Hepatocyte (in vitro differentiated cells): Measurements from ENCODE around the gene QPRT. TPM values are rescaled to one million over a fixed set of nuclear protein-coding genes. Genes with fewer than 3 reads are reported as not detected.

ENCODE experiments used
- DNase-seq: peaks from one replicate; pipeline ENCODE4 v3.0.0-alpha.2; 2016; ENCODE audit warnings: low spot score
- H2AFZ ChIP-seq: fragments of 200-600 bp; sonication (generic); 2 replicates; pipeline ENCODE4 v1.6.0; 2016; ENCODE audit warnings: antibody characterized with exemption, mild to moderate bottlenecking
- H3K27ac ChIP-seq: fragments of 200-600 bp; sonication (generic); 2 replicates; pipeline ENCODE4 v1.5.1; 2016; ENCODE audit warnings: mild to moderate bottlenecking
- H3K27me3 ChIP-seq: fragments of 200-600 bp; sonication (generic); 2 replicates; pipeline ENCODE4 v1.6.1; 2016
- H3K36me3 ChIP-seq: fragments of 200-600 bp; sonication (generic); replicated peaks from 2 replicates; pipeline ENCODE4 v1.5.1; 2016; ENCODE audit warnings: low read depth; ENCODE audit not compliant: insufficient read depth
- H3K4me1 ChIP-seq: fragments of 200-600 bp; sonication (generic); 2 replicates; pipeline ENCODE4 v1.5.1; 2016; ENCODE audit warnings: mild to moderate bottlenecking, moderate library complexity; ENCODE audit not compliant: insufficient read depth
- H3K4me2 ChIP-seq: fragments of 200-600 bp; sonication (generic); 2 replicates; pipeline ENCODE4 v1.6.0; 2016
- H3K4me3 ChIP-seq: fragments of 200-600 bp; sonication (generic); 2 replicates; pipeline ENCODE4 v1.5.1; 2016; ENCODE audit warnings: mild to moderate bottlenecking
- H3K79me2 ChIP-seq: fragments of 200-600 bp; sonication (generic); 2 replicates; pipeline ENCODE4 v1.6.0; 2017; ENCODE audit warnings: mild to moderate bottlenecking
- H3K9me2 ChIP-seq: fragments of 200-600 bp; sonication (generic); replicated peaks from 2 replicates; pipeline ENCODE4 v1.6.0; 2017; ENCODE audit warnings: mild to moderate bottlenecking; ENCODE audit not compliant: insufficient read depth
- H3K9me3 ChIP-seq: fragments of 200-600 bp; sonication (generic); 2 replicates; pipeline ENCODE4 v1.5.1; 2016; ENCODE audit warnings: low read depth, mild to moderate bottlenecking
- H4K20me1 ChIP-seq: fragments of 200-600 bp; sonication (generic); 2 replicates; pipeline ENCODE4 v1.6.0; 2016; ENCODE audit warnings: mild to moderate bottlenecking; ENCODE audit not compliant: insufficient read depth, poor library complexity, severe bottlenecking
- CTCF ChIP-seq: fragments of 200-600 bp; sonication (generic); IDR thresholded peaks from 2 replicates; pipeline ENCODE4 v1.5.1; 2016; ENCODE audit warnings: antibody characterized with exemption, mild to moderate bottlenecking; ENCODE audit not compliant: poor library complexity
- EZH2 ChIP-seq: fragments of 200-600 bp; sonication (generic); IDR thresholded peaks from 2 replicates; pipeline ENCODE4 v1.6.1; 2016; ENCODE audit warnings: antibody characterized with exemption, mild to moderate bottlenecking, borderline replicate concordance
- EZH2phosphoT487 ChIP-seq: fragments of 200-600 bp; sonication (generic); IDR thresholded peaks from one replicate; pipeline ENCODE4 v1.6.1; 2018; ENCODE audit warnings: antibody characterized with exemption, mild to moderate bottlenecking, low read depth, moderate library complexity; ENCODE audit not compliant: unreplicated experiment, severe bottlenecking
- WGBS: methylation state at CpG from one replicate; pipeline ENCODE4 v1.1.6; 2016; ENCODE audit warnings: low lambda C conversion rate; ENCODE audit errors: missing lambda C conversion rate; 5-methylcytosine and 5-hydroxymethylcytosine counted together
- polyA plus RNA-seq: library from polyadenylated mRNA; unstranded; fragments of >200 nt; fragmentation: Nextera tagmentation; extraction: Ambion mirVana; gene quantifications from 2 replicates; pipeline ENCODE4 v1.2.1, GENCODE V29; 2016
- total RNA-seq: library from RNA; depleted of rRNA; stranded (reverse); fragments of >200 nt; gene quantifications from 2 replicates; pipeline ENCODE4 v1.2.3, GENCODE V29; 2014

Gene QPRT
- total and polyA plus RNA-seq, 2 experiments from 2014 or later, result 217 to 340 TPM

- Histone ChIP-seq H3K27me3 (no peaks in the 10 kb centered on the region), H3K27ac (no peak overlapping the region), H3K9me3 (no peaks in the 10 kb centered on the region), H4K20me1 (no peaks in the 10 kb centered on the region), H3K4me2 (no peak overlapping the region), H3K4me1 (peaks cover 7% of the 10 kb centered on the region), H2AFZ (no peak overlapping the region), H3K79me2 (peaks cover 8% of the 10 kb centered on the region), H3K4me3 (no peak overlapping the region), H3K36me3 (no peaks in the 10 kb centered on the region), H3K9me2 (no peaks in the 10 kb centered on the region)
- WGBS, result 53% methylated on average over 3 of the region's 3 CpGs
- TF ChIP-seq CTCF (no peak), EZH2 (no peak), EZH2phosphoT487 (no peak)
- no peak for DNase-seq
Measured at GRCh38 chr16:29675811-29676643, 3.0 kb upstream of the QPRT start.

GRCh38 chr16:29676989-29677785 is 1.8 kb upstream of the QPRT start:
- TF ChIP-seq EZH2, result no peak
- no peak for TF ChIP-seq EZH2phosphoT487
- TF ChIP-seq CTCF, result no peak
- H3K4me3 ChIP-seq, result no peak overlapping the region
- no peaks in the 10 kb centered on the region for H3K27me3 ChIP-seq
- H3K79me2 ChIP-seq, result peaks cover 20% of the 10 kb centered on the region
- H3K9me3 ChIP-seq, result no peaks in the 10 kb centered on the region
- 97% methylated on average over 21 of the region's 23 CpGs for WGBS
- H2AFZ ChIP-seq, result no peak overlapping the region
- H3K27ac ChIP-seq, result no peak overlapping the region
- H3K36me3 ChIP-seq, result no peaks in the 10 kb centered on the region
- DNase-seq, result no peak
- peaks cover 8% of the 10 kb centered on the region for H3K4me1 ChIP-seq
- H4K20me1 ChIP-seq, result peaks cover 8% of the 10 kb centered on the region
- no peaks in the 10 kb centered on the region for H3K9me2 ChIP-seq
- no peak overlapping the region for H3K4me2 ChIP-seq

- Histone ChIP-seq H3K9me3 (no peaks in the 10 kb centered on the region), H3K27ac (peak overlapping the region; percentile 99), H2AFZ (no peak overlapping the region), H3K79me2 (peaks cover 50% of the 10 kb centered on the region), H3K36me3 (no peaks in the 10 kb centered on the region), H3K4me3 (peak overlapping the region; percentile 8), H3K27me3 (no peaks in the 10 kb centered on the region), H3K4me2 (peak overlapping the region; percentile 85), H4K20me1 (peaks cover 20% of the 10 kb centered on the region), H3K4me1 (peaks cover 8% of the 10 kb centered on the region), H3K9me2 (no peaks in the 10 kb centered on the region)
- 27% methylated on average over 10 of the region's 10 CpGs for WGBS
- peak; percentile 66 for DNase-seq
- TF ChIP-seq EZH2 (no peak), EZH2phosphoT487 (no peak), CTCF (no peak)
Measured at GRCh38 chr16:29680180-29680598, 1.2 kb downstream of the QPRT start.
